Caco-2 (cell line): ENCODE measurements around the gene RAB37. TPM values are rescaled to one million over a fixed set of nuclear protein-coding genes. Genes with fewer than 3 reads are reported as not detected.

Source experiments
- BruUV-seq: library from RNA; stranded (reverse); fragments of 400-500 nt; replicated peaks from 2 replicates; lab custom pipeline; 2021; lab: Mats Ljungman, UMichigan
- CTCF ChIA-PET: fragments of 300-600 bp; sonication (Branson Sonifier 250); formaldehyde crosslinking; loops from one replicate; lab custom pipeline; 2022; ENCODE audit warnings: antibody characterized with exemption; lab: Charles Lee
- POLR2A ChIA-PET: fragments of 300-600 bp; sonication (Branson Sonifier 250); formaldehyde crosslinking; loops from one replicate; lab custom pipeline; 2022; ENCODE audit warnings: antibody characterized with exemption; lab: Charles Lee
- DNase-seq, 2 experiments: peaks; one replicate each; pipeline versions ENCODE4 v3.0.0 to v3.0.0-alpha.2; 2020 to 2022
- H3K27me3 ChIP-seq: replicated peaks from 2 replicates; pipeline ENCODE4 v1.6.0; 2011; ENCODE audit warnings: low read length; ENCODE audit not compliant: control insufficient read depth, insufficient read depth
- H3K36me3 ChIP-seq: 2 replicates; pipeline ENCODE4 v1.5.1; 2011; ENCODE audit warnings: low read length; ENCODE audit not compliant: control insufficient read depth, insufficient read depth
- H3K4me1 ChIP-seq: fragments of 250-450 bp; sonication (Bioruptor Pico); 2 replicates; pipeline ENCODE4 v1.5.1; 2020; ENCODE audit warnings: mild to moderate bottlenecking
- H3K4me3 ChIP-seq: 2 replicates; pipeline ENCODE4 v1.5.1; 2011; ENCODE audit warnings: low read depth, mild to moderate bottlenecking, control low read depth, low read length
- H3K9me3 ChIP-seq: fragments of 250-450 bp; sonication (Bioruptor Pico); 2 replicates; pipeline ENCODE4 v1.5.1; 2020; ENCODE audit warnings: mild to moderate bottlenecking, moderate library complexity
- H3K27ac Mint-ChIP-seq: one replicate; pipeline ENCODE4 v1.8.0; 2022; ENCODE audit warnings: mixed read lengths; ENCODE audit not compliant: unreplicated experiment
- H3K27me3 Mint-ChIP-seq: one replicate; pipeline ENCODE4 v1.8.0; 2022; ENCODE audit warnings: mixed read lengths; ENCODE audit not compliant: insufficient read depth, unreplicated experiment
- H3K36me3 Mint-ChIP-seq: one replicate; pipeline ENCODE4 v1.8.0; 2022; ENCODE audit warnings: mild to moderate bottlenecking, mixed read lengths; ENCODE audit not compliant: insufficient read depth, unreplicated experiment
- H3K4me1 Mint-ChIP-seq: one replicate; pipeline ENCODE4 v1.8.0; 2022; ENCODE audit warnings: low read depth, mixed read lengths; ENCODE audit not compliant: unreplicated experiment
- H3K4me3 Mint-ChIP-seq: one replicate; pipeline ENCODE4 v1.8.0; 2022; ENCODE audit warnings: mild to moderate bottlenecking, moderate library complexity, mixed read lengths; ENCODE audit not compliant: unreplicated experiment
- H3K9me3 Mint-ChIP-seq: one replicate; pipeline ENCODE4 v1.8.0; 2022; ENCODE audit warnings: mixed read lengths; ENCODE audit not compliant: unreplicated experiment
- CTCF ChIP-seq, 2 experiments: fragments of 200-600 bp in 1 of 2; IDR thresholded peaks; 1 replicate in 1 of 2; 2 replicates in 1 of 2; pipeline versions ENCODE4 v1.5.1 to v1.8.0; 2011 to 2022; ENCODE audit warnings: antibody characterized with exemption in 1 of 2, control low read depth in 1 of 2, inconsistent platforms in 1 of 2, low read depth in 1 of 2, low read length in 1 of 2, mild to moderate bottlenecking in 1 of 2, moderate library complexity in 1 of 2; ENCODE audit not compliant: insufficient read depth in 1 of 2, severe bottlenecking in 1 of 2, unreplicated experiment in 1 of 2
- intact Hi-C: fragments of 100-400 bp; cut with micrococcal nuclease; formaldehyde crosslinking; loops from one replicate; pipeline ENCODE4 v1.10.0; 2022; ENCODE audit not compliant: unreplicated experiment
- total RNA-seq: library from RNA; stranded (reverse); gene quantifications from 2 replicates; pipeline ENCODE4 v1.2.3, GENCODE V29; 2022

Gene RAB37
- total RNA-seq, 1 experiment from 2014 or later = 12.3 TPM

GRCh38 chr17:74695629-74696028, 41.4 kb upstream of the RAB37 start:
- H3K27me3 ChIP-seq = no peaks in the 10 kb centered on the region
- peak in 1 of 2 experiments; percentile 19 for TF ChIP-seq CTCF (IDR thresholded peaks at IDR 0.05; ENCODE audit: insufficient read depth in 1 of 2, low read depth in 1 of 2, low read length in 1 of 2, severe bottlenecking in 1 of 2, unreplicated experiment in 1 of 2)
- Mint-ChIP-seq H3K9me3 (no peaks in the 10 kb centered on the region), H3K27me3 (no peaks in the 10 kb centered on the region), H3K4me3 (no peak overlapping the region), H3K4me1 (no peaks in the 10 kb centered on the region), H3K36me3 (no peaks in the 10 kb centered on the region), H3K27ac (no peak overlapping the region)
- no peaks in the 10 kb centered on the region for H3K9me3 ChIP-seq
- H3K4me3 ChIP-seq = no peak overlapping the region
- POLR2A ChIA-PET = no interaction called here
- no peak for DNase-seq
- H3K4me1 ChIP-seq = no peaks in the 10 kb centered on the region
- CTCF ChIA-PET = interaction anchor here (0.7 to 1.0 kb wide), 2 partner anchors 38 to 41 kb away, joined by 4 to 5 read pairs; no protein-coding TSS in a partner anchor
- intact Hi-C loops = no loop called here
- H3K36me3 ChIP-seq = no peaks in the 10 kb centered on the region
- no TSS peak for BruUV-seq

- H3K36me3 Mint-ChIP-seq = no peaks in the 10 kb centered on the region
- no peaks in the 10 kb centered on the region for H3K27me3 ChIP-seq
- no peaks in the 10 kb centered on the region for H3K9me3 ChIP-seq
- intact Hi-C loops = no loop called here
- no peaks in the 10 kb centered on the region for H3K4me1 ChIP-seq
- no peak overlapping the region for H3K4me3 Mint-ChIP-seq
- H3K9me3 Mint-ChIP-seq = no peaks in the 10 kb centered on the region
- no peak overlapping the region for H3K4me3 ChIP-seq
- no peak for TF ChIP-seq CTCF (IDR thresholded peaks at IDR 0.05; ENCODE audit: insufficient read depth in 1 of 2, low read depth in 1 of 2, low read length in 1 of 2, severe bottlenecking in 1 of 2, unreplicated experiment in 1 of 2)
- no peaks in the 10 kb centered on the region for H3K27me3 Mint-ChIP-seq
- H3K36me3 ChIP-seq = no peaks in the 10 kb centered on the region
- BruUV-seq = no TSS peak
- H3K27ac Mint-ChIP-seq = no peak overlapping the region
- H3K4me1 Mint-ChIP-seq = no peaks in the 10 kb centered on the region
- no peak for DNase-seq
- CTCF ChIA-PET = no interaction called here
- POLR2A ChIA-PET = no interaction called here
Observed at GRCh38 chr17:74697515-74697914, 39.5 kb upstream of the RAB37 start.

GRCh38 chr17:74698069-74698468, 39.0 kb upstream of the RAB37 start:
- H3K36me3 Mint-ChIP-seq = no peaks in the 10 kb centered on the region
- TF ChIP-seq CTCF (IDR thresholded peaks at IDR 0.05; ENCODE audit: insufficient read depth in 1 of 2, low read depth in 1 of 2, low read length in 1 of 2, severe bottlenecking in 1 of 2, unreplicated experiment in 1 of 2) = no peak
- CTCF ChIA-PET = interaction anchor here (0.8 kb wide), 1 partner anchor 41 kb away, joined by 3 read pairs; no protein-coding TSS in a partner anchor
- H3K36me3 ChIP-seq = no peaks in the 10 kb centered on the region
- POLR2A ChIA-PET = no interaction called here
- H3K9me3 Mint-ChIP-seq = no peaks in the 10 kb centered on the region
- H3K9me3 ChIP-seq = no peaks in the 10 kb centered on the region
- no peaks in the 10 kb centered on the region for H3K27me3 ChIP-seq
- H3K4me3 ChIP-seq = no peak overlapping the region
- BruUV-seq = no TSS peak
- intact Hi-C loops = no loop called here
- H3K27ac Mint-ChIP-seq = no peak overlapping the region
- no peaks in the 10 kb centered on the region for H3K4me1 ChIP-seq
- no peak for DNase-seq
- H3K4me3 Mint-ChIP-seq = no peak overlapping the region
- no peaks in the 10 kb centered on the region for H3K27me3 Mint-ChIP-seq
- H3K4me1 Mint-ChIP-seq = no peaks in the 10 kb centered on the region
